Loucy (cell line): ENCODE results near the gene RDM1.
"Not testable (repeated sequence)": the region's sequence is repeated elsewhere in the genome, so short reads cannot be mapped to it uniquely, and the experiment has no call there.

ENCODE experiments used
- H2AFZ ChIP-seq: fragments of 200-600 bp; sonication (generic); 2 replicates; pipeline ENCODE4 v1.6.0; 2016; ENCODE audit warnings: antibody characterized with exemption, mild to moderate bottlenecking, low read length, moderate library complexity
- H3F3A ChIP-seq: fragments of 200-600 bp; 2 replicates; pipeline ENCODE4 v1.6.0; 2016; ENCODE audit warnings: antibody characterized with exemption, low read depth, mild to moderate bottlenecking
- H3K27me3 ChIP-seq: fragments of 200-600 bp; sonication (generic); 2 replicates; pipeline ENCODE4 v1.6.1; 2014; ENCODE audit warnings: low read length, mild to moderate bottlenecking; ENCODE audit not compliant: insufficient read depth, poor library complexity, severe bottlenecking
- H3K36me3 ChIP-seq: fragments of 200-600 bp; sonication (generic); 2 replicates; pipeline ENCODE4 v1.6.1; 2016; ENCODE audit warnings: low read length; ENCODE audit not compliant: insufficient read depth
- H3K4me1 ChIP-seq: fragments of 200-600 bp; sonication (generic); 2 replicates; pipeline ENCODE4 v1.5.1; 2014; ENCODE audit warnings: low read length, mild to moderate bottlenecking; ENCODE audit not compliant: insufficient read depth, poor library complexity, severe bottlenecking
- H3K4me2 ChIP-seq: fragments of 200-600 bp; sonication (generic); 2 replicates; pipeline ENCODE4 v1.6.0; 2014; ENCODE audit warnings: antibody characterized with exemption, low read length, low read depth, mild to moderate bottlenecking; ENCODE audit not compliant: poor library complexity, severe bottlenecking
- H3K4me3 ChIP-seq: fragments of 200-600 bp; sonication (generic); 2 replicates; pipeline ENCODE4 v1.5.1; 2014; ENCODE audit warnings: low read length, mild to moderate bottlenecking, mixed read lengths; ENCODE audit not compliant: poor library complexity, severe bottlenecking
- H3K79me2 ChIP-seq: fragments of 200-600 bp; sonication (generic); 2 replicates; pipeline ENCODE4 v1.6.1; 2014; ENCODE audit warnings: low read length; ENCODE audit not compliant: insufficient read depth
- H3K9ac ChIP-seq: fragments of 200-600 bp; sonication (generic); 2 replicates; pipeline ENCODE4 v1.6.0; 2014; ENCODE audit warnings: mild to moderate bottlenecking, low read depth, low read length, moderate library complexity; ENCODE audit not compliant: poor library complexity, severe bottlenecking
- H3K9me2 ChIP-seq: fragments of 200-600 bp; sonication (generic); replicated peaks from 2 replicates; pipeline ENCODE4 v1.6.1; 2016; ENCODE audit warnings: low read depth, low read length, mixed read lengths
- H3K9me3 ChIP-seq: fragments of 200-600 bp; sonication (generic); 2 replicates; pipeline ENCODE4 v1.6.1; 2014; ENCODE audit warnings: mild to moderate bottlenecking, antibody characterized with exemption, low read length, low read depth; ENCODE audit not compliant: insufficient read depth
- H4K20me1 ChIP-seq: fragments of 200-600 bp; sonication (generic); 2 replicates; pipeline ENCODE4 v1.6.0; 2014; ENCODE audit warnings: antibody characterized with exemption, low read length, mild to moderate bottlenecking; ENCODE audit not compliant: insufficient read depth, poor library complexity, severe bottlenecking
- EZH2phosphoT487 ChIP-seq: fragments of 200-600 bp; IDR thresholded peaks from 2 replicates; pipeline ENCODE4 v1.6.1; 2018; ENCODE audit warnings: antibody characterized with exemption, mild to moderate bottlenecking, moderate library complexity, borderline replicate concordance
- TF ChIP-seq, protein P1 (sequence below): fragments of 200-600 bp; sonication (generic); conservative IDR thresholded peaks from 2 replicates; pipeline ENCODE4 v1.5.1; 2014; ENCODE audit warnings: mild to moderate bottlenecking, antibody characterized with exemption, low read length

RDM1 gene

DNA sequence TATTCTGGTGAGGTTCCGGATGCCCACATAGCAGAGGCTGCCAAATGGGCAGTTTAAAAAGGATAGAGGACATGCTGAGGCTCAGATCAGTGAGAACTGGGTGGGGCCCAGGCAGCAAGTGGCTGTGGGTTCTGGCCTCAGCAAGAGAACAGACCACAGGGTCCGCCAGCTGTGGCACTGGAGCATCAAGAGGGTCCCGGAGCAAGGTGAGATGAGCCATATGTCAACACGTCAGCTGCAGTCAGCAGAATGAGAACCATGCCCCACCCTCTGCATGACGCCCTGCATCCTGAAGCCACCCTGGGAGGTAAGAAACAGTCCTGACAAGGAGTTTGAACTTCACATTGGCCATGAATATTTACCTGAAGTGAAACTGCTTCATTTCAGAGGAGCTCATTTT, 30.3 kb downstream of the RDM1 start:
- Histone ChIP-seq H3K4me3 (no peak overlapping the region), H3K27me3 (no peaks in the 10 kb centered on the region), H2AFZ (no peak overlapping the region), H3K79me2 (no peaks in the 10 kb centered on the region), H3K36me3 (no peaks in the 10 kb centered on the region), H3F3A (no peaks in the 10 kb centered on the region), H3K4me1 (peaks cover 5% of the 10 kb centered on the region), H4K20me1 (no peaks in the 10 kb centered on the region), H3K4me2 (no peak overlapping the region), H3K9me2 (no peaks in the 10 kb centered on the region), H3K9ac (no peak overlapping the region), H3K9me3 (no peaks in the 10 kb centered on the region)
- TF ChIP-seq EZH2phosphoT487, result no peak
- TF ChIP-seq, protein P1, sequence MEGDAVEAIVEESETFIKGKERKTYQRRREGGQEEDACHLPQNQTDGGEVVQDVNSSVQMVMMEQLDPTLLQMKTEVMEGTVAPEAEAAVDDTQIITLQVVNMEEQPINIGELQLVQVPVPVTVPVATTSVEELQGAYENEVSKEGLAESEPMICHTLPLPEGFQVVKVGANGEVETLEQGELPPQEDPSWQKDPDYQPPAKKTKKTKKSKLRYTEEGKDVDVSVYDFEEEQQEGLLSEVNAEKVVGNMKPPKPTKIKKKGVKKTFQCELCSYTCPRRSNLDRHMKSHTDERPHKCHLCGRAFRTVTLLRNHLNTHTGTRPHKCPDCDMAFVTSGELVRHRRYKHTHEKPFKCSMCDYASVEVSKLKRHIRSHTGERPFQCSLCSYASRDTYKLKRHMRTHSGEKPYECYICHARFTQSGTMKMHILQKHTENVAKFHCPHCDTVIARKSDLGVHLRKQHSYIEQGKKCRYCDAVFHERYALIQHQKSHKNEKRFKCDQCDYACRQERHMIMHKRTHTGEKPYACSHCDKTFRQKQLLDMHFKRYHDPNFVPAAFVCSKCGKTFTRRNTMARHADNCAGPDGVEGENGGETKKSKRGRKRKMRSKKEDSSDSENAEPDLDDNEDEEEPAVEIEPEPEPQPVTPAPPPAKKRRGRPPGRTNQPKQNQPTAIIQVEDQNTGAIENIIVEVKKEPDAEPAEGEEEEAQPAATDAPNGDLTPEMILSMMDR, result no peak

DNA sequence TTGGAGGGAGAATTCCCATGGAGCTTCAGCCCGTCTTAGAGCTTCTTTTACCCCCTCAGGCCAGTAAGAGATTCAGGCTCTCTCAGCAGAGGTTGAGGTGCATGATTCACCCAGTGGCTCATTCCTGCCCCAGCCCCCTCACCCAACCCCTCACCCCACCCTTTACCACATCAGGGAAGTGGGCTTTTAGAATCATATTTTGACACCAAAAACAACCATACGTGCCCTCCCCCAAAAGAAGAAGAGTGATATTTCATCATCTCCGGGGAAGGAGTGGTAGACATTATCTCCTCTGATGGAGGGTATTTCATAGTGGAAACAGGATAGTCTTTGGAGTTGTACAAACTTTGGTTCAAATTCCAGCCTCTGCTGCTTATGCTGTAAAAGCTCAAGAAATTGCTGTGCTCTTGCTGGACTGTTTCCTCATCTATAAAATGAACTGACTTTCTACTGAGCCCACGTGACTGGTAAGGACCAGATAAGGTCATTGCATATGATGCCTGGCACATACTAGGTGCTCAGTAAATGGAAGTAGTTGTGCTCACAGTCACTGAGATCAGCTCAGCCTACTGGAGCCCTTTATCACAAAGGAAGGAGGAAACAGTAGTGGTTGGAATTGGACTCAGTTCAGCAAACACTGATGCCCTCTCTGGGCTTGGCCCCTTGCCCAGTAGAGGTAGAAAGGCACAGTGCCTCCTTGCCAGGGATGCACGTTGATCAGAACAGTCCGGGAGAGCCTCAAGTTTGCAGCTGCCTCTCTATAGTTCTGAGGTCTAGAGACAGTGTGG, 32.1 kb downstream of the RDM1 start:
- no peaks in the 10 kb centered on the region for H3K79me2 ChIP-seq
- no peaks in the 10 kb centered on the region for H3K36me3 ChIP-seq
- H3K9ac ChIP-seq, result no peak overlapping the region
- no peak overlapping the region for H3K4me2 ChIP-seq
- H3K4me1 ChIP-seq, result peaks cover 5% of the 10 kb centered on the region
- H3K9me3 ChIP-seq, result no peaks in the 10 kb centered on the region
- no peak for TF ChIP-seq EZH2phosphoT487
- TF ChIP-seq, protein P1, result no peak
- no peak overlapping the region for H3K4me3 ChIP-seq
- H2AFZ ChIP-seq, result no peak overlapping the region
- no peaks in the 10 kb centered on the region for H3K27me3 ChIP-seq
- no peaks in the 10 kb centered on the region for H3K9me2 ChIP-seq
- H3F3A ChIP-seq, result no peaks in the 10 kb centered on the region
- no peaks in the 10 kb centered on the region for H4K20me1 ChIP-seq

DNA sequence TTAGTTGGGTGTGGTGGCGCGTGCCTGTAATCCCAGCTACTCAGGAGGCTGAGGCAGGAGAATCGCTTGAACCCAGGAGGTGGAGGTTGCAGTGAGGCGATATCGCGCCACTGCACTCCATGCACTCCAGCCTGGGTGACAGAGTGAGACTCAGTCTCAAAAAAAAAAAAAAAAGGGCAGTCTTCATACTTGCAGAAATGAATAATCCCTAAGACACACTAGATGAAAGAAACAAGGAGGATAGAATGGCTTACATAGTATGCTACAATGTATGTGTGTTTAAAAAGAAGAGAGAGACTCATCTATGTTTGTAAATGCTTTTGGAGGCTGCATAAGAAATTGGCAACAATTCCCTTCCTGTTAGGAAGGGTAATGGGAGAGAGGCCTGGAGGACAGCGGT, 32.8 kb downstream of the RDM1 start:
- H3K27me3 ChIP-seq, H3K79me2 ChIP-seq, H4K20me1 ChIP-seq, H2AFZ ChIP-seq, H3K9ac ChIP-seq, H3K4me3 ChIP-seq, H3K4me1 ChIP-seq, H3F3A ChIP-seq, H3K36me3 ChIP-seq, H3K9me3 ChIP-seq, H3K4me2 ChIP-seq, H3K9me2 ChIP-seq: not testable (repeated sequence)
